GM19372 (cell line): ENCODE results near the gene COL1A2.

Source experiments
- ATAC-seq: cut with Tn5 transposase; IDR thresholded peaks from one replicate; pipeline ENCODE4 v1.9.1; 2021; ENCODE audit warnings: mild to moderate bottlenecking, low read depth, moderate library complexity; ENCODE audit not compliant: unreplicated experiment

COL1A2 gene

DNA sequence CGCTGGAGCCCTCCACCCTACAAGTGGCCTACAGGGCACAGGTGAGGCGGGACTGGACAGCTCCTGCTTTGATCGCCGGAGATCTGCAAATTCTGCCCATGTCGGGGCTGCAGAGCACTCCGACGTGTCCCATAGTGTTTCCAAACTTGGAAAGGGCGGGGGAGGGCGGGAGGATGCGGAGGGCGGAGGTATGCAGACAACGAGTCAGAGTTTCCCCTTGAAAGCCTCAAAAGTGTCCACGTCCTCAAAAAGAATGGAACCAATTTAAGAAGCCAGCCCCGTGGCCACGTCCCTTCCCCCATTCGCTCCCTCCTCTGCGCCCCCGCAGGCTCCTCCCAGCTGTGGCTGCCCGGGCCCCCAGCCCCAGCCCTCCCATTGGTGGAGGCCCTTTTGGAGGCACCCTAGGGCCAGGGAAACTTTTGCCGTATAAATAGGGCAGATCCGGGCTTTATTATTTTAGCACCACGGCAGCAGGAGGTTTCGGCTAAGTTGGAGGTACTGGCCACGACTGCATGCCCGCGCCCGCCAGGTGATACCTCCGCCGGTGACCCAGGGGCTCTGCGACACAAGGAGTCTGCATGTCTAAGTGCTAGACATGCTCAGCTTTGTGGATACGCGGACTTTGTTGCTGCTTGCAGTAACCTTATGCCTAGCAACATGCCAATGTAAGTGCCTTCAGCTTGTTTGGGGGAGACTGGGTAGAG is at the start of gene COL1A2:
Gene COL1A2, plus strand, starts transcription at position 459 of the 704 bp plus-strand sequence. Its CDS starts 137 bp downstream, at position 596.
- ATAC-seq, result no peak

- ATAC-seq, result no peak
Measured at GRCh38 chr7:94345907-94346306, 48.8 kb upstream of the COL1A2 start.

DNA sequence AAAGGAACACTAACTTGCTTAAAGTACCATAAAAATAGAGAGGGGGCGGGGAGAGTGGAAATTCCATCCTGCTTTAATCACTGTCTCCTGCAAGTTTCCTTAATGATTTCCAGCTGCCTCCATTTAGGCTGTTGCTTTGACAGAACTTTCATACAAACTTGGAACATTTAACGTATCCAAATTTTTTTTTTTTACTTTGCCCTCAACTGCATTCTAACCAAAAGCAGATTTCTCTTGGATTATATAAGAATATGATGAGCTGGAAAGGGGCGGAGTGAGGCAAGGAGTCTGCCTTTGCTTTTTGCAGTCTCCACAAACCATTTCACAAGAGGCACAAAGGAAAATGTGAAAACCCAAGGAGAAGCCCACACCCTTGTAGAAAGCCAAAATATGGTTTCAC is 46.6 kb upstream of the COL1A2 start:
- no peak for ATAC-seq

- no peak for ATAC-seq
Measured at GRCh38 chr7:94350734-94351133, 44.0 kb upstream of the COL1A2 start.

GRCh38 chr7:94351703-94352102 is 43.0 kb upstream of the COL1A2 start:
- ATAC-seq, result no peak

GRCh38 chr7:94352887-94353286 is 41.8 kb upstream of the COL1A2 start:
- ATAC-seq, result no peak

GRCh38 chr7:94354953-94355352 is 39.7 kb upstream of the COL1A2 start:
- ATAC-seq, result no peak

DNA sequence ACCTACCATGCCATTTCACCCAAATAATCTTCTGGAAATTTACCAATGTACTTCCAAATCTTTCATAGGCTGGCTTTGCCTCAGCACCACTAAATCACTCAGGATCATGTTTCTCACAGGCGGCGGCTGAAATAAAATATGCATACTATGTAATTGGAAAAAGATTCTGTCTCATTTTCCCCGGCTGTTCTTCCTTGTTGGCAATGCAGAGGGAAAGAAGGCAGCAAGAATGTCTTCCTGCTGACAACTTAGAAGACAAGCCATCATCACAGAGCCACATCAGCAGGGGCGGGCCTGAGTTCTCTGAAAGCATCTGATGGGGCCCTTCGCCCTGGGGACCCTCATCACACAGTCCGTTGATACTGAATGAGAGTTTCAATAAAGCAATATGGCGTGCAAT is 39.2 kb upstream of the COL1A2 start:
- no peak for ATAC-seq

GRCh38 chr7:94357076-94357475 is 37.6 kb upstream of the COL1A2 start:
- no peak for ATAC-seq

DNA sequence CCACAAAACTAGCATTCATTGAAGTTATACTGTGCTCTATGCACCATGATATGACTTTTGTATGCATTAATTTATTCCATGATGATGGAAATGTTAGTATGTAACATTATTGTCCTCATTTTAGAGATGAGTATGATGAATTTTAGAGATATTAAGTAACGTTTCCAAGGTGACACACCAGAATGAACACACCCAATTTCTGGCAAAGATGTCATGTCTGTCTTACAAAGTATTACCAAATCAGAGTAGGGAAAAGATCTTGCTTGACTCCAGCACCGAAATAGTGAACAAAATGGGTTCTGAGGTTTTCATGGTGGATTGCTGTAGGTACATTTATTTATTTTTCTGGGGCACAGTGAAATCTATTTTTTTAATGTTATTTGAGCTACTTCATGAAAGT is 33.8 kb upstream of the COL1A2 start:
- no peak for ATAC-seq

DNA sequence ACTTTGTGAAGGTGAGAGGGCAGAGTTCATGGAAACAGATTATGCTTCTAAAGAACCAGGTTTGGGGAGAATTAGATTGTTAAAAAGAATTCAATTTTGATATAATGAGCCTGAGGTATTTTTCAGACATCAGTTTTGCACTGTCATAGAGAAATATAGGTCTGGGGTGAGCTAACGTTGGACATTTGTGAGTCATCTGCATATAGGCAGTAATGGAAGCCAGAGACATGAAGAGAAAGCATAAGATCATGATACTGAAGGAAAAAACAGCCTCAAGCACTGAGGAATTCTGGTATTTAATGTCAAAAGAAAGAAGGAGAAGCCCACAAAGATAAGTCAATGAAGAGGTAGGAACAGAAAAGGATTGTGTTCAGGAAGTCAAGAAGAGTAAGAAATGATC is 32.4 kb upstream of the COL1A2 start:
- ATAC-seq, result no peak

DNA sequence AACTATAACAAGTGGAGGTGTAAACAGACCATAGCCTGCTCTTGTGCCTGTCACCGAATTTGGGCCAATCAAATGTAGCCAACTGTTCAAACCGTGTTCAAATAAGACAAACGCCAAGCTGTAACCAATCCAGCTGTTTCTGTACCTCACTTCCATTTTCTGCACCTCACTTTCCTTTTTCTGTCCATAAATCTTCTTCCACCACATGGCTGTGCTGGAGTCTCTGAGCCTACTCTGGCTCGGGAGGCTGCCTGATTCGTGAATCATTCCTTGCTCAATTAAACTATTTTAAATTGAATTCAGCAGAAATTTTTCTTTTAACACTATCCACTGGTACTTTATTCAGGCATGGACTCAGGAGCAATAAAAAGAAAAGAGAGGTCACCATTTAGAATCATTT is 29.9 kb upstream of the COL1A2 start:
- ATAC-seq, result no peak

DNA sequence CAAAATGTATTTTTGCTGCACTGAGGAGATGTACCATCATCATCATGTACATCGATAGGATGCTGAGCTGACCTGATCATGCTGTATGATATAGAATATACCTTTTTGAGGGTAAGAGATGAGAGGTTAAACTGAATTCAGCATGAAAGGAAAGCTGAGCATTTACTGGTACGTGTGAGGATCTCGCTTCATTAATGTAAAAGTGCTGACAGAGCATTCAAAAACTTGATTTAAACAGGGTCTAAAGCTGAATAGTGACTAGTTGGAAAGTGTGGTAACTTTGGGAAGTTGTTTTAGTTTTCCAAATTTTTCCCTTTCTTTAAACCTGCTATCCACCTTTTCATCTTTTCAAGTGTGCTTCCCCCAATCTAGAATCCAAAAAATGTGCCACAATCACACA is 28.5 kb upstream of the COL1A2 start:
- no peak for ATAC-seq

- no peak for ATAC-seq
Measured at GRCh38 chr7:94366832-94367231, 27.9 kb upstream of the COL1A2 start.

DNA sequence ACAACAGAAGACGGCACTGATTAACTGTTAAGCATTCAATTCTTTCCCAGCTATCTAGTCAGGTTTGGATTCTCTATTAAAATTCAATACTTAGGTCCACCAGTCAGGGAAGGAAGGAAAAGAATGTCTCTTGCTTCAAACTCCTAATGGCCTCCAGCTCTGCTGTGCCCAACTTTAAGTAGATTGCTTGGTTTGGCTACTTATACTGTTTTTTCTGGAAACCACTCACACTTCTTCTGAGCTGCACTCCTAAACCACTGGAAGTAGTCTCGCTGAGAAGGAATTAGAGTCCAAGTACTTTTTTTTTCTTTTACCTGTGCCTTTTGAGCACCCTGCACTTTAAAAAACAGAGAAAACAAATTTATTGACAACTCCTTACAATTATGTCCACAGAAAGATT is 26.7 kb upstream of the COL1A2 start:
- no peak for ATAC-seq

GRCh38 chr7:94368371-94368791 is 26.3 kb upstream of the COL1A2 start:
- ATAC-seq, result no peak

- no peak for ATAC-seq
Measured at GRCh38 chr7:94374231-94374630, 20.5 kb upstream of the COL1A2 start.

DNA sequence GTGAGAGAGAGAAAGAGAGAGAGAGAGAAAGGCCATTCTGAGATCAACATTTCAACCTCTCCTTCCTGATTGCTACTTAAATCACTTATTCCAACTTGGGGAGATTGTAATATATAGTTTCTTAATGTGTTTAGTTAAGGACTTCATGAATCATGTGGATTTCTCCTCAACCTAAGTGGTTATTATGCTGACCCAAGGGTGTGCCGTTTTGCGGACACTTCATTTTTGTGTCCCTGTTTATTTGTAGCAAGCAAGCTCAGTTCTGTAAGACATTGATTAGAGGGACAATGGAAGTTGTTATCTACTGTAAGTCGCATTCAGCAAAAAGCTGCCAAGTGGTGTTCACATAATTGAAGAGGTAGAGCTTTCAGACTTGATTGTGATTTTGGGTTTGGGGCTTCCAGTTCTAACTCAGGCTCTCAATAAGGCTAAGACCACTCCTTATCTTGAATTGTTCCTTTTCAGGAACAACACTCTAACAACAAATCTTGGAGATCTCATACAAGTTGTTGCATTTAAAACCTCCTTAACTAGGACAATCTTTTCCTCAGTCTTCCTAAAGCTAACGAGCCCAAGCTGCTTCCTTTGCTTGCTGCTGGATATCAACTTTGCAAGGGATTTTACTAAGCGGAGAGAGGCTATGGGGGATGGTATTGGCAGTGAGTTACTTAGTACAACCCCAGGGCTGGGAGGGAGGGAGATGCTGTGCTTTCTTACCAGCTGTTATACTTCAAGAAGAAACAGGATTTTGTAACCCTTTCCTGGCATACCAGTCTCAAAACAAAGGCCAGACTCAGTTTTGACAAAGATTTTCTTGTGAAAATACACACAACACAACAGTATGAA is 19.8 kb upstream of the COL1A2 start:
- ATAC-seq, result no peak

DNA sequence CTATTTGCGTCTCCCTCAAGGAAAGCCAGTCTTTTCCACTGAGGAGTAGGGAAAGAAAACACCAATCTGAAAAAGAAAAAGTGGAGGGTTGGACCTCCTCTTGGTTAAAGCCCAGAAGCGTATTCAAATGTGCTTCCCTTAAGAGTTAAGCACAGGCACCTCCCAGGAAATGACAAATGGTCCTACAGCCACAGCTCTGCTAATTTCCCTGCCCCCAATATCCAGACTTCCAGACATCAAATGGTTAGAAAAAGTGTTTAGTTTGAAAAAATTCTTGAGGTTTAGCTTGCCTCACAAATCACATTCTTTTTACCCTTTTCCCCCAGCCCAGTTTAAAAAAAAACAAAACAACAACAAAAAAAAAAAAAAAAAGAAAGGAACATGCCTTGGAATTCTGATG is 19.0 kb upstream of the COL1A2 start:
- ATAC-seq, result no peak

DNA sequence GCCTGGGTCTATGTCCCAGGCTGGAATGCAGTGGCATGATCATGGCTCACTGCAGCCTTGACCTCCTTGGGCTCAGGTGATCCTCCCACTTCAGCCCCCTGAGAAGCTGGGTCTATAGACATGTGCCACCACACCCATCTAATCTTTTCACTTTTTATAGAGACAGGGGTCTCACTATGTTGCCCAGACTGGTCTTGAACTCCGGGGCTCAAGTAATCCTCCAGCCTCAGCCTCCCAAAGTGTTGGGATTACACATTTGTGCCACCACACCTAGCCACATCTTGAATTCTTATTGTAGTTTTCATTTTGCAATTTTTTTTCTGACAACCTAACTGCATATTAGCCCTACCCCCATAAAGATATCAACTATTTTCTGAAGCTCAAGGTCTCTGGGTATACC is 18.4 kb upstream of the COL1A2 start:
- ATAC-seq, result no peak

DNA sequence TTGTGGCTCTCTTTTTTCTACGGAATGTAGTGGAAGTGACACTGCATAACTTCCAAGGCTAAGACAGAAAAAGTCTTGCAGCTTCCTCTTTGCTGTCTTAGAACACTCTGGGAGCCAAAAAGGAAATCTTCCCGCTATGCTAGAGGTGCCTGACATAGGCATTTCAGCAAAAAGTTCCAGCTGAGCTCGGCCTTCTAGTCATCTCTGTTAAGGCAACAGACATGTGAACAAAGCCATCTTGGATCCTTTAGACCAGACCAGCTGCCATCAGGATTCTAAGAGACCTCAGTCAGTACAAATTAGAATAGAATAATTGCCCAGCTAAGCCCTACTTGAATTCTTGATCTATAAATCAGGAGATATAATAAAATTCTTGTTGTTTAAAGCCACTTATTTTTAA is 16.3 kb upstream of the COL1A2 start:
- no peak for ATAC-seq

DNA sequence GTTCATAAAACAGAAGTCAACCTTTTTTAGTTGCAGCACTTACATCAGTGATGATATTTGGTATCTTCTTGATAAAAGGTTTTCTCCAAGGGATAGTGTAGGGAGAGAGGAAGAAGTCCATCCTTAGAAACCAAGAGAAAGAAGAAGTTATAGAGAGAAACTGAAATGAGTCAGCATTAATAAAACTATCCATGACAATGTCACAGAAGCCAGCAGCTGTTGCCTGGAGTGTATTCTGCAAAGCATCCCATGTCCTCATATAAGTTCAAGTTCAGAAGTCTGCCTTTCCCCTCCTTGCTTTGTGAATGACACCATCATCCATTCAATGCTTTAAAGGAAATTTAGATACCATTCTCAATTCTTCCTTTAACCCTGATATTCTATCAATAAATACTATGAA is 14.4 kb upstream of the COL1A2 start:
- no peak for ATAC-seq
